ENCODE data around the gene DENND5B.

The DENND5B gene

DNA sequence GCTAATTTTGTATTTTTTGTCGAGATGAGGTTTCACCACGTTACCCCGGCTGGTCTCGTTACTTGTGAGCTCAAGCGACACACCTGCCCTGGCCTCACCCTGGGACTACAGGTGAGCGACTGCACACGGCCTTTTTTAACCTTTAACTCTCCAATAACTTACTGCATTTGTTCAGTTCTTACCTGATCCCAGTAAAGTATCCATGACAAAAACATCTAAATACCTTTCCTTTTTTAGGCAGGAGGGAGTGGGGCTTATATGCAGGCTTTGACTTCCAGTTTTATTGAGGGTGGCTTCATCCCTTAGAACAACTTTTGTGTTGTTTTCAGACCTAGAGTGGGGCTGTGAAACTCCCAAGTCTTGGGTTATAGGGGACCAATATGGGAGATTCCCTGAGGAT lies 68.3 kb downstream of the DENND5B start:
- H3K79me2 ChIP-seq (ENCODE audit: low read length): peaks cover 50% of the 10 kb centered on the region
- no peak for TF ChIP-seq EZH2phosphoT487 (IDR thresholded peaks at IDR 0.05; ENCODE audit: low read depth)
- TF ChIP-seq, protein P1, sequence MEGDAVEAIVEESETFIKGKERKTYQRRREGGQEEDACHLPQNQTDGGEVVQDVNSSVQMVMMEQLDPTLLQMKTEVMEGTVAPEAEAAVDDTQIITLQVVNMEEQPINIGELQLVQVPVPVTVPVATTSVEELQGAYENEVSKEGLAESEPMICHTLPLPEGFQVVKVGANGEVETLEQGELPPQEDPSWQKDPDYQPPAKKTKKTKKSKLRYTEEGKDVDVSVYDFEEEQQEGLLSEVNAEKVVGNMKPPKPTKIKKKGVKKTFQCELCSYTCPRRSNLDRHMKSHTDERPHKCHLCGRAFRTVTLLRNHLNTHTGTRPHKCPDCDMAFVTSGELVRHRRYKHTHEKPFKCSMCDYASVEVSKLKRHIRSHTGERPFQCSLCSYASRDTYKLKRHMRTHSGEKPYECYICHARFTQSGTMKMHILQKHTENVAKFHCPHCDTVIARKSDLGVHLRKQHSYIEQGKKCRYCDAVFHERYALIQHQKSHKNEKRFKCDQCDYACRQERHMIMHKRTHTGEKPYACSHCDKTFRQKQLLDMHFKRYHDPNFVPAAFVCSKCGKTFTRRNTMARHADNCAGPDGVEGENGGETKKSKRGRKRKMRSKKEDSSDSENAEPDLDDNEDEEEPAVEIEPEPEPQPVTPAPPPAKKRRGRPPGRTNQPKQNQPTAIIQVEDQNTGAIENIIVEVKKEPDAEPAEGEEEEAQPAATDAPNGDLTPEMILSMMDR (IDR thresholded peaks at IDR 0.05; ENCODE audit: low read depth, low read length): no peak
- H3K4me1 ChIP-seq (ENCODE audit: low read length): peaks cover 22% of the 10 kb centered on the region
- H3K9ac ChIP-seq (ENCODE audit: low read length): no peak overlapping the region
- H2AFZ ChIP-seq (ENCODE audit: low read depth, low read length): no peak overlapping the region
- H3K4me3 ChIP-seq (ENCODE audit: low read length): no peak overlapping the region
- H3K27ac ChIP-seq (ENCODE audit: low read length): no peak overlapping the region
- no peak overlapping the region for H3K4me2 ChIP-seq (ENCODE audit: low read length)
- H3K27me3 ChIP-seq (ENCODE audit: low read depth, low read length): no peaks in the 10 kb centered on the region
- H3K36me3 ChIP-seq (replicated peaks; ENCODE audit: low read depth, low read length): no peaks in the 10 kb centered on the region
- no peaks in the 10 kb centered on the region for H3K9me3 ChIP-seq (ENCODE audit: insufficient read depth, low read length)
- H4K20me1 ChIP-seq (ENCODE audit: insufficient read depth, low read length): peaks cover 32% of the 10 kb centered on the region

DNA sequence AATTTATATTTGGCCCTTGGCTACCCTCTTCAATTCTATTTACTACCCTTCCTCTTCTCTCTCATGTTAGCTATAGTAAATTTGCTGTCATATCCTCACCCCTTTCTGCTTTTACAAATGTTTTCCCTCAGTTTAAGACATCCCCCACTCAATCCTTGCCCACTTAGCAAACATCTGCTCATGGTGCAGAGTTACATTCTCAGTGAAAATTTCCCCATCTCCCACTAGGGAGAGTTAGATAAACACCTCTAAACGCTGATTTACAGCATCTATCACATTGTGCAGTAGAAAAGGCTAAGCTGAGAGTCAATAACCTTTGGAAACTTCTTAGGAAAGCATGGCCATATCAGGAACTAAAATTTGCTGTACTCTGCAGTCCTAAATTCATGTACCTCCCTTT lies 69.0 kb downstream of the DENND5B start:
- Histone ChIP-seq H3K4me3 (ENCODE audit: low read length) (no peak overlapping the region), H3K27ac (ENCODE audit: low read length) (no peak overlapping the region)

DNA sequence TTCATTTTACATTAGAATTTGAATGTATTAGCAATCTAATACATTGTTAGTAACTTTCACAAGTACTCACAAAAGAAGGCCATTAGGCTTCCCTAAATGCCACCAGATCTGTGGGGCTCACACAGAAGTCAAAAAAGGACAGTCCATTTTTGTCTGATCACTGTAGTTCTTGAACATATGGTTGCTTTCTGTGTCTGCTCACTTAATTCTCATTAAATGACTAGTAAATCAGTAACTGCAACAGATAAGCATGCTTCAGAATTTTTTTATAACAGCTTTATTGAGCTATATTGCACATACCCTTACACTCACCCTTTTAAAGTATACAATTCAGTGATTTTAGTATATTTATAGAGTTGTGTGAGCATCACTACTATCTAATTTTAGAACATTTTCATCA lies 71.4 kb downstream of the DENND5B start:
- H3K9ac ChIP-seq (ENCODE audit: low read length): no peak overlapping the region
- no peak overlapping the region for H3K4me2 ChIP-seq (ENCODE audit: low read length)
- H3K4me1 ChIP-seq (ENCODE audit: low read length): peaks cover 1% of the 10 kb centered on the region

More for the DNA sequence above, 69.0 kb downstream of the DENND5B start:
- no peaks in the 10 kb centered on the region for H3K27me3 ChIP-seq (ENCODE audit: low read depth, low read length)
- H3K4me1 ChIP-seq (ENCODE audit: low read length): peaks cover 22% of the 10 kb centered on the region
- H3K9ac ChIP-seq (ENCODE audit: low read length): no peak overlapping the region
- no peak for TF ChIP-seq EZH2phosphoT487 (IDR thresholded peaks at IDR 0.05; ENCODE audit: low read depth)
- TF ChIP-seq, protein P1 (IDR thresholded peaks at IDR 0.05; ENCODE audit: low read depth, low read length): no peak
- H2AFZ ChIP-seq (ENCODE audit: low read depth, low read length): no peak overlapping the region
- H3K4me2 ChIP-seq (ENCODE audit: low read length): no peak overlapping the region
- peaks cover 32% of the 10 kb centered on the region for H4K20me1 ChIP-seq (ENCODE audit: insufficient read depth, low read length)
- H3K36me3 ChIP-seq (replicated peaks; ENCODE audit: low read depth, low read length): no peaks in the 10 kb centered on the region
- H3K79me2 ChIP-seq (ENCODE audit: low read length): peaks cover 49% of the 10 kb centered on the region
- no peaks in the 10 kb centered on the region for H3K9me3 ChIP-seq (ENCODE audit: insufficient read depth, low read length)

DNA sequence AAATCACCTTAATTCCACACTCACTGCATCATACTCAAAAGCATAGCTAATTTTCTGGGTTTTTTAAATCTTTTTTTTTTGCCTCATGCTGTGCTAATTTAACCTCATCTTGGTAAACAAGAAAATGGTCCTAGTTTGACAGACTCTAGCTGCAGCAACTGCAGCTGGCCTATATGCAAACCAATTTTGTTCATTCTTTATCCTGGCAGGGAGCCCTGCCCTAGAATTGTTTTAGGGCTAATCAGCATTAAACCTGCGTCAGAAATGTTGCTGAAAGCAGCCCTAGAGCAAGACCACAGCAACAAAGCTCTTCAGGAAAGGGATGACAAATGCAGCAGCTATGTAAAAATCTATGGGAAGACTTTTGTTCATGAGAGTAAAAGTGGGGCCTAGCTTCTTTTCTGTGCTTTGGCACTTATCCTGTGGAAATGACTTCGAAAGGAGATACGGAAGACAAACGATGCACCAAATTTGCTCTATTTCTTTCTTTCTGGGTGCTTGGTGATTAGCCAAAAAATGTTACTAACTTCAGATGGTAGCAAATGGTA lies 72.2 kb downstream of the DENND5B start:
- Histone ChIP-seq H2AFZ (ENCODE audit: low read depth, low read length) (no peak overlapping the region), H3K4me1 (ENCODE audit: low read length) (no peaks in the 10 kb centered on the region), H3K36me3 (replicated peaks; ENCODE audit: low read depth, low read length) (no peaks in the 10 kb centered on the region), H3K27me3 (ENCODE audit: low read depth, low read length) (no peaks in the 10 kb centered on the region), H3K9me3 (ENCODE audit: insufficient read depth, low read length) (no peaks in the 10 kb centered on the region), H3K9ac (ENCODE audit: low read length) (no peak overlapping the region), H3K27ac (ENCODE audit: low read length) (no peak overlapping the region), H3K4me3 (ENCODE audit: low read length) (no peak overlapping the region), H4K20me1 (ENCODE audit: insufficient read depth, low read length) (peaks cover 10% of the 10 kb centered on the region), H3K4me2 (ENCODE audit: low read length) (no peak overlapping the region), H3K79me2 (ENCODE audit: low read length) (peaks cover 30% of the 10 kb centered on the region)
- TF ChIP-seq EZH2phosphoT487 (IDR thresholded peaks at IDR 0.05; ENCODE audit: low read depth): no peak
- TF ChIP-seq, protein P1 (IDR thresholded peaks at IDR 0.05; ENCODE audit: low read depth, low read length): no peak

More for the DNA sequence above, 71.4 kb downstream of the DENND5B start:
- H3K27ac ChIP-seq (ENCODE audit: low read length): no peak overlapping the region
- no peak overlapping the region for H2AFZ ChIP-seq (ENCODE audit: low read depth, low read length)
- H4K20me1 ChIP-seq (ENCODE audit: insufficient read depth, low read length): peaks cover 13% of the 10 kb centered on the region
- TF ChIP-seq, protein P1 (IDR thresholded peaks at IDR 0.05; ENCODE audit: low read depth, low read length): no peak
- no peak for TF ChIP-seq EZH2phosphoT487 (IDR thresholded peaks at IDR 0.05; ENCODE audit: low read depth)
- H3K36me3 ChIP-seq (replicated peaks; ENCODE audit: low read depth, low read length): no peaks in the 10 kb centered on the region
- H3K9me3 ChIP-seq (ENCODE audit: insufficient read depth, low read length): no peaks in the 10 kb centered on the region
- H3K4me3 ChIP-seq (ENCODE audit: low read length): no peak overlapping the region
- no peaks in the 10 kb centered on the region for H3K27me3 ChIP-seq (ENCODE audit: low read depth, low read length)
- H3K79me2 ChIP-seq (ENCODE audit: low read length): peaks cover 37% of the 10 kb centered on the region
